OCI-LY1 (cell line): Measurements from ENCODE around the gene BCL10.

Experiments
- H2AFZ ChIP-seq: fragments of 200-600 bp; sonication (generic), shearing (Covaris generic); 2 replicates; pipeline ENCODE4 v1.6.0; 2014; ENCODE audit warnings: antibody characterized with exemption, mild to moderate bottlenecking, low read length
- H3F3A ChIP-seq: fragments of 200-600 bp; sonication (generic), shearing (Covaris generic); 2 replicates; pipeline ENCODE4 v1.6.0; 2014; ENCODE audit warnings: mild to moderate bottlenecking, antibody characterized with exemption, low read length, moderate library complexity; ENCODE audit not compliant: insufficient read depth
- H3K27ac ChIP-seq: fragments of 200-600 bp; sonication (generic); 2 replicates; pipeline ENCODE4 v1.5.1; 2014; ENCODE audit warnings: low read length, mixed run types, mild to moderate bottlenecking, low read depth; ENCODE audit not compliant: poor library complexity, severe bottlenecking
- H3K27me3 ChIP-seq: fragments of 200-600 bp; sonication (generic); 2 replicates; pipeline ENCODE4 v1.6.0; 2014; ENCODE audit warnings: antibody characterized with exemption, mild to moderate bottlenecking, low read length, moderate library complexity; ENCODE audit not compliant: insufficient read depth
- H3K36me3 ChIP-seq: fragments of 200-600 bp; sonication (generic); 2 replicates; pipeline ENCODE4 v1.6.1; 2014; ENCODE audit warnings: mild to moderate bottlenecking, antibody characterized with exemption, low read length, moderate library complexity, mixed read lengths; ENCODE audit not compliant: insufficient read depth
- H3K4me1 ChIP-seq: fragments of 200-600 bp; sonication (generic); 2 replicates; pipeline ENCODE4 v1.5.1; 2014; ENCODE audit warnings: mild to moderate bottlenecking, low read length, moderate library complexity; ENCODE audit not compliant: insufficient read depth, severe bottlenecking
- H3K4me2 ChIP-seq: fragments of 200-600 bp; sonication (generic), shearing (Covaris generic); 2 replicates; pipeline ENCODE4 v1.6.1; 2014; ENCODE audit warnings: low read length
- H3K4me3 ChIP-seq: fragments of 200-600 bp; sonication (generic); 2 replicates; pipeline ENCODE4 v1.5.1; 2014; ENCODE audit warnings: low read length, low read depth, mild to moderate bottlenecking, mixed read lengths; ENCODE audit not compliant: poor library complexity, severe bottlenecking
- H3K79me2 ChIP-seq: fragments of 200-600 bp; shearing (Covaris generic); 2 replicates; pipeline ENCODE4 v1.6.1; 2016; ENCODE audit warnings: mixed run types, low read length, mixed read lengths; ENCODE audit not compliant: insufficient read depth
- H3K9ac ChIP-seq: fragments of 200-600 bp; sonication (generic), shearing (Covaris generic); 2 replicates; pipeline ENCODE4 v1.6.1; 2014; ENCODE audit warnings: mild to moderate bottlenecking, low read length, mixed read lengths
- H3K9me2 ChIP-seq: fragments of 200-600 bp; sonication (generic), shearing (Covaris generic); 2 replicates; pipeline ENCODE4 v1.6.1; 2014; ENCODE audit warnings: low read depth, mild to moderate bottlenecking, low read length, mixed read lengths
- H3K9me3 ChIP-seq: fragments of 200-600 bp; shearing (Covaris generic); 2 replicates; pipeline ENCODE4 v1.6.1; 2014; ENCODE audit warnings: low read length, mixed read lengths
- H4K20me1 ChIP-seq: fragments of 200-600 bp; sonication (generic), shearing (Covaris generic); 2 replicates; pipeline ENCODE4 v1.6.0; 2016; ENCODE audit warnings: mild to moderate bottlenecking, low read length; ENCODE audit not compliant: insufficient read depth
- CTCF ChIP-seq: fragments of 200-600 bp; sonication (generic), shearing (Covaris generic); IDR thresholded peaks from 2 replicates; pipeline ENCODE4 v1.5.1; 2017; ENCODE audit warnings: mild to moderate bottlenecking, antibody characterized with exemption, low read length, moderate library complexity, mixed read lengths
- EZH2 ChIP-seq: fragments of 200-600 bp; sonication (generic), shearing (Covaris generic); IDR thresholded peaks from 2 replicates; pipeline ENCODE4 v1.8.0; 2017; ENCODE audit warnings: borderline replicate concordance, mixed run types, mild to moderate bottlenecking, antibody characterized with exemption, low read length, moderate library complexity, mixed read lengths

The BCL10 gene

GRCh38 chr1:85319931-85320330 is 43.5 kb upstream of the BCL10 start:
- no peaks in the 10 kb centered on the region for H3K27me3 ChIP-seq
- H3K9ac ChIP-seq: no peak overlapping the region
- H3K79me2 ChIP-seq: no peaks in the 10 kb centered on the region
- H4K20me1 ChIP-seq: no peaks in the 10 kb centered on the region
- no peak for TF ChIP-seq CTCF
- no peak for TF ChIP-seq EZH2
- no peaks in the 10 kb centered on the region for H3F3A ChIP-seq
- no peak overlapping the region for H2AFZ ChIP-seq
- H3K4me3 ChIP-seq: no peak overlapping the region
- no peaks in the 10 kb centered on the region for H3K9me3 ChIP-seq
- H3K4me2 ChIP-seq: no peak overlapping the region
- no peaks in the 10 kb centered on the region for H3K9me2 ChIP-seq
- H3K27ac ChIP-seq: no peak overlapping the region
- no peaks in the 10 kb centered on the region for H3K4me1 ChIP-seq
- no peaks in the 10 kb centered on the region for H3K36me3 ChIP-seq

DNA sequence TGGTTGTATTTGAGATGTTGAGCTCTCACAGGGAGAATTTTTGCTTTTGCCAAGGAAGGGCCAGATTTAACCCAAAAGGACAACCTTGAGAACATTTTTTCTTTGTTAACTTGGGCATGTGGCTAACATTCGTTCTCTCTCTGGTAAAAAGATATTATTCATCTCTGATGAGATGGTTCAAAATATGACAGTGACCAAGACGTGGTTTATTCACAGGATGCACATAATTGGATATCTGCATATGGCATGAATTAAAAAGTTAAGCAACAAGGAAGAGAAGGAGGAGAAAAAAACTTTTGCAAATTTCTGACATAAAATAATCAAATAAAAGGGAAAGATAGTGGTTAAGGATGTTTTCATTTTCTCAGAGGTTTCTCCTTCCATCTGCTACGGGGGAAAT is 43.1 kb upstream of the BCL10 start:
- Histone ChIP-seq H3K9me2 (no peaks in the 10 kb centered on the region), H3K27me3 (no peaks in the 10 kb centered on the region), H3F3A (no peaks in the 10 kb centered on the region), H3K27ac (no peak overlapping the region), H3K9me3 (no peaks in the 10 kb centered on the region), H3K36me3 (no peaks in the 10 kb centered on the region), H3K79me2 (no peaks in the 10 kb centered on the region), H3K9ac (no peak overlapping the region), H3K4me3 (no peak overlapping the region), H3K4me2 (no peak overlapping the region), H3K4me1 (no peaks in the 10 kb centered on the region), H2AFZ (no peak overlapping the region), H4K20me1 (no peaks in the 10 kb centered on the region)
- TF ChIP-seq EZH2 (no peak), CTCF (no peak)

- no peak overlapping the region for H3K9ac ChIP-seq
- no peaks in the 10 kb centered on the region for H3K36me3 ChIP-seq
- H3K4me1 ChIP-seq: no peaks in the 10 kb centered on the region
- H2AFZ ChIP-seq: no peak overlapping the region
- TF ChIP-seq EZH2: no peak
- H3K9me3 ChIP-seq: no peaks in the 10 kb centered on the region
- no peak overlapping the region for H3K4me2 ChIP-seq
- H4K20me1 ChIP-seq: no peaks in the 10 kb centered on the region
- no peaks in the 10 kb centered on the region for H3K79me2 ChIP-seq
- no peaks in the 10 kb centered on the region for H3F3A ChIP-seq
- no peaks in the 10 kb centered on the region for H3K9me2 ChIP-seq
- no peak overlapping the region for H3K27ac ChIP-seq
- no peak overlapping the region for H3K4me3 ChIP-seq
- H3K27me3 ChIP-seq: no peaks in the 10 kb centered on the region
Observed at GRCh38 chr1:85318217-85318616, 41.8 kb upstream of the BCL10 start.

- H3K4me3 ChIP-seq: no peak overlapping the region
- H3K27ac ChIP-seq: no peak overlapping the region
- H3K4me2 ChIP-seq: no peak overlapping the region
- H3K9ac ChIP-seq: no peak overlapping the region
- H3K36me3 ChIP-seq: no peaks in the 10 kb centered on the region
- no peaks in the 10 kb centered on the region for H3K79me2 ChIP-seq
- TF ChIP-seq EZH2 (no peak), CTCF (no peak)
- H4K20me1 ChIP-seq: no peaks in the 10 kb centered on the region
- H3F3A ChIP-seq: no peaks in the 10 kb centered on the region
- no peaks in the 10 kb centered on the region for H3K4me1 ChIP-seq
- no peaks in the 10 kb centered on the region for H3K9me2 ChIP-seq
- H3K9me3 ChIP-seq: no peaks in the 10 kb centered on the region
- H3K27me3 ChIP-seq: no peaks in the 10 kb centered on the region
- no peak overlapping the region for H2AFZ ChIP-seq
Observed at GRCh38 chr1:85317560-85317959, 41.1 kb upstream of the BCL10 start.
